H1 (cell line): Measurements from ENCODE around the gene CHRM1.

Experiments
- CTCF ChIP-seq, 3 experiments: IDR thresholded peaks; 1 replicate in 2 of 3; 2 replicates in 1 of 3; pipeline versions ENCODE4 v1.5.1 to v1.6.1; 2011; ENCODE audit warnings: low read length in 3 of 3, mild to moderate bottlenecking in 3 of 3, inconsistent platforms in 2 of 3, low read depth in 1 of 3, moderate library complexity in 1 of 3; ENCODE audit not compliant: insufficient read depth in 1 of 3; ENCODE audit errors: control extremely low read depth in 1 of 3
- EZH2 ChIP-seq: fragments of 200-600 bp; sonication (generic); IDR thresholded peaks from 2 replicates; pipeline ENCODE4 v1.7.1; 2012; ENCODE audit warnings: low read depth, mild to moderate bottlenecking, moderate library complexity, low read length, inconsistent platforms; ENCODE audit not compliant: severe bottlenecking
- FOSL1 ChIP-seq: IDR thresholded peaks from 2 replicates; pipeline ENCODE4 v1.6.1; 2011; ENCODE audit warnings: mild to moderate bottlenecking, low read depth, low read length, moderate library complexity; ENCODE audit not compliant: insufficient read depth
- POLR2A ChIP-seq, 2 experiments: IDR thresholded peaks; 1 replicate in 1 of 2; 2 replicates in 1 of 2; pipeline ENCODE4 v1.6.1; 2011; ENCODE audit warnings: low read depth in 2 of 2, low read length in 2 of 2, mild to moderate bottlenecking in 2 of 2; ENCODE audit errors: control extremely low read depth in 1 of 2
- POLR2AphosphoS5 ChIP-seq: IDR thresholded peaks from 2 replicates; pipeline ENCODE4 v1.6.1; 2011; ENCODE audit warnings: low read depth, low read length
- SUZ12 ChIP-seq: fragments of 200-600 bp; sonication (generic); IDR thresholded peaks from 2 replicates; pipeline ENCODE4 v1.6.1; 2012; ENCODE audit warnings: mild to moderate bottlenecking, inconsistent platforms, low read length, moderate library complexity, mixed read lengths

- TF ChIP-seq FOSL1 (no peak), POLR2AphosphoS5 (no peak), CTCF (IDR thresholded peaks at IDR 0.05; ENCODE audit: control extremely low read depth in 1 of 3, insufficient read depth in 1 of 3, low read depth in 1 of 3, low read length in 3 of 3) (no peak), POLR2A (IDR thresholded peaks at IDR 0.05; ENCODE audit: control extremely low read depth in 1 of 2, low read depth in 2 of 2, low read length in 2 of 2) (no peak), EZH2 (no peak), SUZ12 (no peak)
These were observed 9.0 kb upstream of the CHRM1 start for GRCh38 chr11:62930157-62930556.
